ENCODE data around the gene INS. TPM values are rescaled to one million over a fixed set of nuclear protein-coding genes. Genes with fewer than 3 reads are reported as not detected.

Gene INS
- polyA plus RNA-seq, 2 of the 4 experiments (the other 2 are of a cell fraction): not detected

GRCh38 chr11:2143477-2143798 lies 17.6 kb downstream of the INS start (continued):
- TF ChIP-seq JUN (IDR thresholded peaks at IDR 0.05) (no peak), ESRRA (IDR thresholded peaks at IDR 0.05; ENCODE audit: borderline replicate concordance, low read length) (no peak), HOXB5 (CRISPR knock-in tag; IDR thresholded peaks at IDR 0.05) (no peak), GATA3 (IDR thresholded peaks at IDR 0.05; ENCODE audit: borderline replicate concordance) (no peak), CBX8 (IDR thresholded peaks at IDR 0.05) (no peak), NR3C1 (IDR thresholded peaks at IDR 0.05) (no peak), SMC3 (IDR thresholded peaks at IDR 0.05) (no peak)

GRCh38 chr11:2142762-2143202 lies 18.2 kb downstream of the INS start:
- WGBS (ENCODE audit: missing lambda C conversion rate): 5% methylated on average over 6 of the region's 6 CpGs
- ChIA-PET CTCF (interaction anchor here (1.0 to 25.5 kb wide), 7 partner anchors 8 to 491 kb away, joined by 4 to 1333 read pairs (median 7); no protein-coding TSS in a partner anchor), POLR2A (no interaction called here)
- FAIRE-seq: no peak
- Histone ChIP-seq H3K27ac (no peak overlapping the region), H3K4me2 (no peak overlapping the region), H3K4me1 (peaks cover 25% of the 10 kb centered on the region; the same call in 2 of the 3 replicates), H3K9me3 (no peaks in the 10 kb centered on the region), H3K4me3 (no peak overlapping the region)
- peak in 1 of 2 experiments; percentile 14; a peak in 2 of 6 replicates for ATAC-seq
- TF ChIP-seq HEYL (CRISPR knock-in tag; IDR thresholded peaks at IDR 0.05): no peak
- no peak for TF ChIP-seq REST (IDR thresholded peaks at IDR 0.05)
- TF ChIP-seq BHLHE40 (IDR thresholded peaks at IDR 0.05; ENCODE audit: low read depth, low read length): no peak
- TF ChIP-seq MAX (IDR thresholded peaks at IDR 0.05): no peak
- TF ChIP-seq KDM1A (IDR thresholded peaks at IDR 0.05; ENCODE audit: low read depth): no peak
- TF ChIP-seq RFX5 (IDR thresholded peaks at IDR 0.05): no peak
- no peak for TF ChIP-seq RARB (CRISPR knock-in tag; IDR thresholded peaks at IDR 0.05)
- TF ChIP-seq NR3C1 (IDR thresholded peaks at IDR 0.05): no peak
- no peak for TF ChIP-seq MYC (IDR thresholded peaks at IDR 0.05; ENCODE audit: borderline replicate concordance, low read length)
- no peak for TF ChIP-seq POLR2AphosphoS2 (conservative IDR thresholded peaks at IDR 0.05; ENCODE audit: low read length)
- TF ChIP-seq CHD4 (IDR thresholded peaks at IDR 0.05; ENCODE audit: borderline replicate concordance): no peak
- no peak for TF ChIP-seq USF2 (IDR thresholded peaks at IDR 0.05)
- no peak for TF ChIP-seq TP53 (CRISPR knock-in tag; IDR thresholded peaks at IDR 0.05)
- no peak for TF ChIP-seq NFE2L2 (conservative IDR thresholded peaks at IDR 0.05; ENCODE audit: low read length)
- TF ChIP-seq KDM5A (IDR thresholded peaks at IDR 0.05): no peak
- no peak for TF ChIP-seq MAZ (IDR thresholded peaks at IDR 0.05; ENCODE audit: borderline replicate concordance, low read depth, low read length)
- no peak for TF ChIP-seq HOXB5 (CRISPR knock-in tag; IDR thresholded peaks at IDR 0.05)
- DNase-seq (ENCODE audit: low read depth in 1 of 2, low spot score in 1 of 2): no peak

GRCh38 chr11:2142300-2142759 lies 18.7 kb downstream of the INS start:
- WGBS (ENCODE audit: missing lambda C conversion rate): 6% methylated on average over 5 of the region's 5 CpGs

More at GRCh38 chr11:2142300-2142759, 18.7 kb downstream of the INS start:
- Histone ChIP-seq H3K4me2 (no peak overlapping the region), H3K4me3 (no peak overlapping the region), H3K4me1 (peaks cover 30% of the 10 kb centered on the region), H3K27ac (no peak overlapping the region), H3K9me3 (no peaks in the 10 kb centered on the region)
- ChIA-PET POLR2A (no interaction called here), CTCF (interaction anchor here (1.0 to 25.5 kb wide), 6 partner anchors 8 to 490 kb away, joined by 4 to 1333 read pairs (median 8); no protein-coding TSS in a partner anchor)
- TF ChIP-seq BCL3 (IDR thresholded peaks at IDR 0.05) (no peak), FOSL2 (IDR thresholded peaks at IDR 0.05) (no peak), FOSL2 (CRISPR knock-in tag; IDR thresholded peaks at IDR 0.05) (peak; percentile 39), CEBPB (IDR thresholded peaks at IDR 0.05) (peak; percentile 60 to 86; a peak in 3 of 4 replicates)
- ATAC-seq: no peak
- FAIRE-seq: no peak
- no peak for DNase-seq (ENCODE audit: low read depth in 1 of 2, low spot score in 1 of 2)

All from A549 (cell line).